DND-41 (cell line): Measurements from ENCODE around the gene MAST4.
A peak's percentile ranks its signal among the peaks of the same experiment; 100 is the strongest.

Experiments used
- ATAC-seq: fragments of 200-7000 bp; cut with Tn5 transposase; 3 replicates; pipeline ENCODE4 v1.9.1; 2021; ENCODE audit warnings: low read depth; ENCODE audit not compliant: insufficient read depth
- DNase-seq: peaks from one replicate; pipeline ENCODE4 v3.0.0-alpha.2; 2020
- H2AFZ ChIP-seq: 2 replicates; pipeline ENCODE4 v1.6.0; 2012; ENCODE audit warnings: low read depth, low read length
- H3K27ac ChIP-seq: 2 replicates; pipeline ENCODE4 v1.5.1; 2012; ENCODE audit warnings: low read length, inconsistent platforms
- H3K27me3 ChIP-seq: fragments of 200-600 bp; sonication (generic); 2 replicates; pipeline ENCODE4 v1.6.0; 2012; ENCODE audit warnings: low read length, mild to moderate bottlenecking, inconsistent platforms; ENCODE audit not compliant: insufficient read depth, poor library complexity
- H3K36me3 ChIP-seq: 2 replicates; pipeline ENCODE4 v1.5.1; 2012; ENCODE audit warnings: low read length, inconsistent platforms; ENCODE audit not compliant: insufficient read depth
- H3K4me1 ChIP-seq: 2 replicates; pipeline ENCODE4 v1.5.1; 2012; ENCODE audit warnings: mild to moderate bottlenecking, low read length; ENCODE audit not compliant: insufficient read depth
- H3K4me2 ChIP-seq: 2 replicates; pipeline ENCODE4 v1.6.0; 2012; ENCODE audit warnings: mild to moderate bottlenecking, moderate library complexity, low read length, inconsistent platforms; ENCODE audit not compliant: insufficient read depth
- H3K4me3 ChIP-seq, 2 experiments: fragments of 200-600 bp in 1 of 2; shearing (Covaris generic) in 1 of 2; 2 replicates each; pipeline ENCODE4 v1.5.1; 2012 to 2016; ENCODE audit warnings: inconsistent platforms in 2 of 2, low read length in 2 of 2, mild to moderate bottlenecking in 2 of 2, low read depth in 1 of 2, moderate library complexity in 1 of 2
- H3K79me2 ChIP-seq: 2 replicates; pipeline ENCODE4 v1.6.0; 2012; ENCODE audit warnings: low read length, inconsistent platforms; ENCODE audit not compliant: insufficient read depth
- H3K9ac ChIP-seq: 2 replicates; pipeline ENCODE4 v1.6.0; 2012; ENCODE audit warnings: low read depth, mild to moderate bottlenecking, inconsistent platforms, low read length, moderate library complexity
- H3K9me3 ChIP-seq: 2 replicates; pipeline ENCODE4 v1.5.1; 2012; ENCODE audit warnings: low read length, moderate library complexity, mild to moderate bottlenecking, inconsistent platforms; ENCODE audit not compliant: insufficient read depth, severe bottlenecking
- H4K20me1 ChIP-seq: 2 replicates; pipeline ENCODE4 v1.6.0; 2012; ENCODE audit warnings: low read length; ENCODE audit not compliant: insufficient read depth
- CTCF ChIP-seq: IDR thresholded peaks from 2 replicates; pipeline ENCODE4 v1.5.1; 2012; ENCODE audit warnings: borderline replicate concordance, low read length, moderate library complexity, mild to moderate bottlenecking; ENCODE audit not compliant: poor library complexity, severe bottlenecking; ENCODE audit errors: extremely low read depth
- EZH2 ChIP-seq: IDR thresholded peaks from 3 replicates; pipeline ENCODE4 v1.6.1; 2012; ENCODE audit warnings: borderline replicate concordance, low read depth, mild to moderate bottlenecking, moderate library complexity, low read length, inconsistent platforms; ENCODE audit not compliant: severe bottlenecking

MAST4 gene

GRCh38 chr5:66933066-66933465 is 336.9 kb downstream of the MAST4 start:
- H3K27me3 ChIP-seq = no peaks in the 10 kb centered on the region
- no peaks in the 10 kb centered on the region for H3K9me3 ChIP-seq
- TF ChIP-seq CTCF = no peak
- DNase-seq (no peak), ATAC-seq (no peak)
- no peak overlapping the region for H3K4me2 ChIP-seq
- no peak overlapping the region for H3K4me3 ChIP-seq
- H3K4me1 ChIP-seq = no peaks in the 10 kb centered on the region
- H3K79me2 ChIP-seq = no peaks in the 10 kb centered on the region
- no peak overlapping the region for H2AFZ ChIP-seq
- H4K20me1 ChIP-seq = no peaks in the 10 kb centered on the region
- H3K27ac ChIP-seq = no peak overlapping the region
- no peak overlapping the region for H3K9ac ChIP-seq
- no peaks in the 10 kb centered on the region for H3K36me3 ChIP-seq

GRCh38 chr5:66939094-66939493 is 342.9 kb downstream of the MAST4 start:
- H2AFZ ChIP-seq = no peak overlapping the region
- H3K27me3 ChIP-seq = no peaks in the 10 kb centered on the region
- TF ChIP-seq EZH2 (no peak), CTCF (no peak)
- H3K9ac ChIP-seq = no peak overlapping the region
- no peaks in the 10 kb centered on the region for H3K4me1 ChIP-seq
- H3K4me2 ChIP-seq = no peak overlapping the region
- H3K9me3 ChIP-seq = peaks cover 3% of the 10 kb centered on the region
- no peak overlapping the region for H3K4me3 ChIP-seq
- no peak for ATAC-seq
- no peak overlapping the region for H3K27ac ChIP-seq
- H3K79me2 ChIP-seq = no peaks in the 10 kb centered on the region
- no peaks in the 10 kb centered on the region for H4K20me1 ChIP-seq
- no peak for DNase-seq
- H3K36me3 ChIP-seq = no peaks in the 10 kb centered on the region

GRCh38 chr5:66945389-66946349 is 349.5 kb downstream of the MAST4 start:
- ATAC-seq (peak; percentile 58; the same call in 2 of the 3 replicates), DNase-seq (no peak)
- no peak overlapping the region for H2AFZ ChIP-seq
- H3K4me2 ChIP-seq = no peak overlapping the region
- no peaks in the 10 kb centered on the region for H4K20me1 ChIP-seq
- TF ChIP-seq EZH2 = no peak
- TF ChIP-seq CTCF = no peak
- no peaks in the 10 kb centered on the region for H3K27me3 ChIP-seq
- H3K27ac ChIP-seq = no peak overlapping the region
- H3K9ac ChIP-seq = no peak overlapping the region
- H3K79me2 ChIP-seq = no peaks in the 10 kb centered on the region
- H3K36me3 ChIP-seq = no peaks in the 10 kb centered on the region; the same call in 1 of the 2 replicates
- no peaks in the 10 kb centered on the region for H3K4me1 ChIP-seq
- no peak overlapping the region for H3K4me3 ChIP-seq
- no peaks in the 10 kb centered on the region for H3K9me3 ChIP-seq
